Omental fat pad (tissue), 4 donors: ENCODE measurements around the gene ADGRG4. TPM values are rescaled to one million over a fixed set of nuclear protein-coding genes. Genes with fewer than 3 reads are reported as not detected.

ENCODE experiments used
- ATAC-seq: fragments of 150-250 bp; one replicate; pipeline ENCODE4 v1.9.1; 2016; ENCODE audit warnings: mild to moderate bottlenecking, moderate library complexity; ENCODE audit not compliant: low FRiP score
- DNase-seq: peaks from one replicate; pipeline ENCODE4 v3.0.0-alpha.2; 2019; ENCODE audit warnings: low spot score
- total RNA-seq, 4 donors: library from RNA; depleted of rRNA; stranded (reverse); fragments of >200 nt; gene quantifications; one replicate each; pipeline ENCODE4 v1.1.0, GENCODE V29; 2016
- TF ChIP-seq, protein P1 (sequence below), 3 donors: fragments of 450-650 bp; IDR thresholded peaks; one replicate each; pipeline ENCODE4 v1.5.1; 2016 to 2017; ENCODE audit warnings: antibody characterized with exemption in 3 of 3, mild to moderate bottlenecking in 3 of 3, moderate library complexity in 2 of 3

The ADGRG4 gene
- total RNA-seq, 4 donors from 2014 or later = under 0.01 to 0.38 (median 0.13) TPM

GRCh38 chrX:136261321-136261720 is 39.4 kb upstream of the ADGRG4 start:
- DNase-seq = no peak
- TF ChIP-seq, protein P1, sequence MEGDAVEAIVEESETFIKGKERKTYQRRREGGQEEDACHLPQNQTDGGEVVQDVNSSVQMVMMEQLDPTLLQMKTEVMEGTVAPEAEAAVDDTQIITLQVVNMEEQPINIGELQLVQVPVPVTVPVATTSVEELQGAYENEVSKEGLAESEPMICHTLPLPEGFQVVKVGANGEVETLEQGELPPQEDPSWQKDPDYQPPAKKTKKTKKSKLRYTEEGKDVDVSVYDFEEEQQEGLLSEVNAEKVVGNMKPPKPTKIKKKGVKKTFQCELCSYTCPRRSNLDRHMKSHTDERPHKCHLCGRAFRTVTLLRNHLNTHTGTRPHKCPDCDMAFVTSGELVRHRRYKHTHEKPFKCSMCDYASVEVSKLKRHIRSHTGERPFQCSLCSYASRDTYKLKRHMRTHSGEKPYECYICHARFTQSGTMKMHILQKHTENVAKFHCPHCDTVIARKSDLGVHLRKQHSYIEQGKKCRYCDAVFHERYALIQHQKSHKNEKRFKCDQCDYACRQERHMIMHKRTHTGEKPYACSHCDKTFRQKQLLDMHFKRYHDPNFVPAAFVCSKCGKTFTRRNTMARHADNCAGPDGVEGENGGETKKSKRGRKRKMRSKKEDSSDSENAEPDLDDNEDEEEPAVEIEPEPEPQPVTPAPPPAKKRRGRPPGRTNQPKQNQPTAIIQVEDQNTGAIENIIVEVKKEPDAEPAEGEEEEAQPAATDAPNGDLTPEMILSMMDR (IDR thresholded peaks at IDR 0.05) = no peak
- ATAC-seq = no peak

DNA sequence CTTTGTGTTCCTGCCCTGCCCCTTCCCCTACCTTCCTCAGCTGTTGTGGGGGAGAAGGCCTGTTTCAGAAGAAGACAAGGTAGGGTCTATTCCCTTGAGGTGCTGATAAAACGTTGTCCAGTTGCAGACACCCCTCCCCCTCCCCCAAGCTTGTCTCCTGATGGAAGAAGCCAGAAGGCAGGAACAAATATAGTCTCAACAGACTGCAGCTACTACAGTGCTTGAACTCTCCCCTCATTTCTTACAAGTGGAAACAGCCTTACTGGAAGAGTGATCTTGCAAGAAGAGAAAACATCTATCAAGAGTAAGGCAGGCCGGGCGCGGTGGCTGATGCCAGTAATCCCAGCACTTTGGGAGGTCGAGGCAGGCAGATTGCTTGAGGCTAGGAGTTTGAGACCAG is 38.5 kb upstream of the ADGRG4 start:
- no peak for ATAC-seq
- DNase-seq = no peak
- TF ChIP-seq, protein P1 (IDR thresholded peaks at IDR 0.05) = no peak

DNA sequence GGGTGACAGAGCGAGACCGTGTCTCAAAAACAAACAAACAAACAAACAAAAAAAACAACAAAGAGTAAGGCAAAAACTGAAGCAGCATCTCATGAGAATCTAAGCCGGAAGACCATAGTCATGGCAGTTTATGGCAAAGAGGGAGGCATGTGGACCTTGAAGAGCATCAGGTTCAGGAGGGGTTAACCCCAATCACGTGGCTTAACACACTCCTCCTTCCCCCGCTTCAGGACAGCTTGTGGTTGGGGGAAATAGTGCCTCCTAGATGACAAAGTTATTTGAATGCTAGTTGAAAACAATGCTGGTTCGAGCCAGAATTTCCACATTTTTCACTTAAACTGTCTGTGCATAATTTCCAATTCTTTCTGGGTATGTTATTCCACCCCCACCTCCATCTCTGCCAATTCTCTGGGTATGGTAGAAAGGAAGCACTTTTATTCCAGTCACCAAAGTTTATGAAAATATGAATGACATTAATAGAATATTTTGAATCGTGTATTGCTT is 37.9 kb upstream of the ADGRG4 start:
- TF ChIP-seq, protein P1 (IDR thresholded peaks at IDR 0.05) = no peak
- no peak for ATAC-seq
- DNase-seq = no peak

GRCh38 chrX:136266828-136267227 is 33.9 kb upstream of the ADGRG4 start:
- DNase-seq (no peak), ATAC-seq (no peak)
- TF ChIP-seq, protein P1 (IDR thresholded peaks at IDR 0.05) = no peak

DNA sequence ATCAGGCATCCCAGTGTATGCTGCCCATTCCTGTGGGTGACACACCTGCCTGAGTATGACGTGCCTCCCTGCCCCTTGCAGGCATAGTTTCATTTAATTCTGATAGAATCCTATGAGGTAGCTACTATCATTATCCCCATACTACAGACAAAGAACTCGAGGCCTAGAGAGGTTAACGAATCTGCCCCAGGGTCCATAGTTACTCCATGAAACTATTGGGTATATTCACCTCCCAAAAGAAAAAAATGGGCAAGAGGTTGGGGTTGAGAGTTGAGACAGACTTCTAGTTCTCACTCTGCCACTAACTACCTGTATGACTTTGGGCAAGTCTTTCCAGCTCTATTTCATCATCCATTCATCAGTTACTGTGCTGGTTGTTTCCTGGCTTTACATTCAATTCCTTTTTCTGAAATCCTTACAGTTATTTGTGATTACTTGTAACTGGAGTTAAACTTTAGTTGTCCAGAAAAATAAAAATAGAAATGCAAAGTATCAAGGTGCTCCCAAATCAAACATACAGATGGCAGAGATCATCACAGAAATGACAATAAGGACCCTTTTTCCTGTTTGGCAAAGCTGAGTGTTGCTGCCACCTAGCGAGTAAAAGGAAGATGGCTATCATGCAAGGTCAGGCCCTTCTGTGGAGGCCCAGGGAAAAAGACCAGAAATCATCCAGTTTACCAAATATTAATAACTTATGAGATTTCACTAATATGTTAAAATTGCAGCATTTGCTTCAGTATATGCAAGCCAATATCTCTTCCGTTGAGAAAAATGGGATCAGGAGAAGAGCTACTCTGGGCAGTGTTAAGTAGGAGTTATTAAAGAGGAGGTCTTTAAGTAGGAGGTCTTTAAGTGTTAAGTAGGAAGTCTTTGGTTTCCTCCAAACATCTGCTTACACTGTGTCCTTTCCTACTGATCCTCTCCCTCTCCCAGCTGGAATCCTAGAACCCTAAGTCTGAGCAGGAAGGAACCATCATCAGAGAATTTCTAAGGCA is 32.4 kb upstream of the ADGRG4 start:
- TF ChIP-seq, protein P1 (IDR thresholded peaks at IDR 0.05) = peak in 1 of 3 donors; percentile 26
- ATAC-seq (no peak), DNase-seq (no peak)

DNA sequence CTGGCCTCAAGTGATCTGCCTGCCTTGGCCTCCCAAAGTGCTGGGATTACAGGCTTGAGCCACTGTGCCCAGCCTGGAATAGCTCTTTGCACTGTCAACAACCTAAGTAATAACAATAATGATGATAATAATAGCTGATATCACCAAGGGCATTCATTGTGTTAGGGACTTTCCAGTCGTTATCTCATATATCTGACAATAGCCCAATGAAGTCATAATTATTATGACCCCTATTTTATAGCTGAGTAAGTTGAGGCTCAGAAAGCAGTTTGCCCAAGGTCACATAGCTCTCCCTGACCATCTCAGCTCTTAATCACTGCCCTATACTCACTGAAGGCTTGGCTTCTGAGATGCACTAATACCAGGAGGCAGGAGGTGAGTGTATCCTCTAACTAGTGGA is 30.8 kb upstream of the ADGRG4 start:
- ATAC-seq (no peak), DNase-seq (no peak)

More for the DNA sequence above, 30.8 kb upstream of the ADGRG4 start:
- TF ChIP-seq, protein P1 (IDR thresholded peaks at IDR 0.05) = no peak
